Astrocyte (in vitro differentiated cells and primary cell): Measurements from ENCODE around the gene PPP6R2. TPM values are rescaled to one million over a fixed set of nuclear protein-coding genes. Genes with fewer than 3 reads are reported as not detected.

ENCODE experiments used
- DNase-seq: peaks from one replicate; pipeline ENCODE4 v3.0.0-alpha.2; 2010; ENCODE audit warnings: low read depth
- FAIRE-seq: peaks from 2 replicates; lab custom pipeline; 2011; peaks lifted over from hg19 to GRCh38; lab: Jason Lieb, UNC
- H2AFZ ChIP-seq: 2 replicates; pipeline ENCODE4 v1.6.0; 2012; ENCODE audit warnings: low read depth, low read length, inconsistent platforms
- H3K27ac ChIP-seq: 2 replicates; pipeline ENCODE4 v1.5.1; 2011; ENCODE audit warnings: low read depth, low read length, inconsistent platforms
- H3K27me3 ChIP-seq: 2 replicates; pipeline ENCODE4 v1.6.0; 2011; ENCODE audit warnings: low read length, inconsistent platforms; ENCODE audit not compliant: insufficient read depth
- H3K36me3 ChIP-seq: 2 replicates; pipeline ENCODE4 v1.5.1; 2011; ENCODE audit warnings: low read length, inconsistent platforms; ENCODE audit not compliant: insufficient read depth
- H3K4me1 ChIP-seq: 2 replicates; pipeline ENCODE4 v1.5.1; 2011; ENCODE audit warnings: low read length, inconsistent platforms; ENCODE audit not compliant: insufficient read depth
- H3K4me2 ChIP-seq: 2 replicates; pipeline ENCODE4 v1.6.0; 2012; ENCODE audit warnings: low read length, inconsistent platforms
- H3K4me3 ChIP-seq: 2 replicates; pipeline ENCODE4 v1.5.1; 2011; ENCODE audit warnings: low read depth, mild to moderate bottlenecking, low read length, inconsistent platforms; ENCODE audit not compliant: insufficient read depth
- H3K79me2 ChIP-seq: 2 replicates; pipeline ENCODE4 v1.6.0; 2012; ENCODE audit warnings: mild to moderate bottlenecking, low read length, inconsistent platforms; ENCODE audit not compliant: insufficient read depth
- H3K9ac ChIP-seq: 2 replicates; pipeline ENCODE4 v1.6.0; 2012; ENCODE audit warnings: mild to moderate bottlenecking, low read length, inconsistent platforms
- H3K9me3 ChIP-seq: 2 replicates; pipeline ENCODE4 v1.5.1; 2012; ENCODE audit warnings: low read depth, mild to moderate bottlenecking, low read length, inconsistent platforms; ENCODE audit not compliant: insufficient read depth
- H4K20me1 ChIP-seq: 2 replicates; pipeline ENCODE4 v1.6.0; 2012; ENCODE audit warnings: low read length, inconsistent platforms; ENCODE audit not compliant: insufficient read depth
- H3K27ac Mint-ChIP-seq: one replicate; pipeline ENCODE4 v1.8.0; 2021; ENCODE audit warnings: mild to moderate bottlenecking, mixed read lengths; ENCODE audit not compliant: unreplicated experiment
- H3K27me3 Mint-ChIP-seq: one replicate; pipeline ENCODE4 v1.8.0; 2021; ENCODE audit warnings: low read depth, mixed read lengths; ENCODE audit not compliant: unreplicated experiment
- H3K36me3 Mint-ChIP-seq: one replicate; pipeline ENCODE4 v1.8.0; 2021; ENCODE audit warnings: low read depth, mixed read lengths; ENCODE audit not compliant: unreplicated experiment
- H3K4me1 Mint-ChIP-seq: one replicate; pipeline ENCODE4 v1.8.0; 2021; ENCODE audit warnings: low read depth, mixed read lengths; ENCODE audit not compliant: unreplicated experiment
- H3K4me3 Mint-ChIP-seq: one replicate; pipeline ENCODE4 v1.8.0; 2021; ENCODE audit warnings: mild to moderate bottlenecking, moderate library complexity, mixed read lengths; ENCODE audit not compliant: unreplicated experiment
- H3K9me3 Mint-ChIP-seq: one replicate; pipeline ENCODE4 v1.8.0; 2021; ENCODE audit warnings: mild to moderate bottlenecking, mixed read lengths; ENCODE audit not compliant: unreplicated experiment
- CTCF ChIP-seq: IDR thresholded peaks from 2 replicates; pipeline ENCODE4 v1.5.1; 2011; ENCODE audit warnings: low read depth, mild to moderate bottlenecking, inconsistent platforms, low read length, moderate library complexity; ENCODE audit not compliant: insufficient read depth
- EZH2 ChIP-seq: IDR thresholded peaks from 2 replicates; pipeline ENCODE4 v1.6.1; 2012; ENCODE audit warnings: mild to moderate bottlenecking, low read length, inconsistent platforms; ENCODE audit not compliant: insufficient read depth
- total RNA-seq: library from RNA; stranded (reverse); gene quantifications from 2 replicates; pipeline ENCODE4 v1.2.1, GENCODE V29; 2021

PPP6R2 gene
- total RNA-seq, 1 donor from 2014 or later: 48.3 TPM

GRCh38 chr22:50482107-50483074 is 139.3 kb downstream of the PPP6R2 start:
- no peak for FAIRE-seq
- DNase-seq: no peak
- Mint-ChIP-seq H3K9me3 (peaks cover 3% of the 10 kb centered on the region), H3K4me3 (peak overlapping the region; percentile 80), H3K27ac (no peak overlapping the region), H3K4me1 (peaks cover 6% of the 10 kb centered on the region), H3K27me3 (peaks cover 26% of the 10 kb centered on the region), H3K36me3 (peaks cover 8% of the 10 kb centered on the region)
- Histone ChIP-seq H3K4me2 (peak overlapping the region; percentile 57), H2AFZ (no peak overlapping the region), H3K79me2 (no peaks in the 10 kb centered on the region), H4K20me1 (no peaks in the 10 kb centered on the region), H3K36me3 (no peaks in the 10 kb centered on the region), H3K4me1 (peaks cover 7% of the 10 kb centered on the region), H3K4me3 (no peak overlapping the region), H3K9me3 (no peaks in the 10 kb centered on the region), H3K27me3 (peaks cover 17% of the 10 kb centered on the region), H3K27ac (no peak overlapping the region), H3K9ac (peak overlapping the region; percentile 14)
- TF ChIP-seq EZH2 (no peak), CTCF (no peak)

GRCh38 chr22:50483106-50483505 is 140.0 kb downstream of the PPP6R2 start:
- Histone ChIP-seq H3K4me3 (no peak overlapping the region), H4K20me1 (no peaks in the 10 kb centered on the region), H3K9me3 (no peaks in the 10 kb centered on the region), H2AFZ (no peak overlapping the region), H3K27ac (no peak overlapping the region), H3K4me2 (no peak overlapping the region), H3K4me1 (peaks cover 7% of the 10 kb centered on the region), H3K36me3 (no peaks in the 10 kb centered on the region), H3K27me3 (peaks cover 17% of the 10 kb centered on the region), H3K9ac (no peak overlapping the region), H3K79me2 (no peaks in the 10 kb centered on the region)
- DNase-seq (no peak), FAIRE-seq (no peak)
- Mint-ChIP-seq H3K4me3 (peak overlapping the region; percentile 72), H3K4me1 (peaks cover 6% of the 10 kb centered on the region), H3K27ac (no peak overlapping the region), H3K9me3 (peaks cover 3% of the 10 kb centered on the region), H3K36me3 (peaks cover 8% of the 10 kb centered on the region), H3K27me3 (peaks cover 22% of the 10 kb centered on the region)
- TF ChIP-seq CTCF (no peak), EZH2 (no peak)

- no peak for FAIRE-seq
- no peak for DNase-seq
- Mint-ChIP-seq H3K4me1 (peaks cover 6% of the 10 kb centered on the region), H3K27ac (no peak overlapping the region), H3K4me3 (no peak overlapping the region), H3K36me3 (peaks cover 8% of the 10 kb centered on the region), H3K27me3 (peaks cover 22% of the 10 kb centered on the region), H3K9me3 (peaks cover 3% of the 10 kb centered on the region)
- H3K27me3 ChIP-seq: peaks cover 17% of the 10 kb centered on the region
- H3K79me2 ChIP-seq: no peaks in the 10 kb centered on the region
- peaks cover 7% of the 10 kb centered on the region for H3K4me1 ChIP-seq
- H3K27ac ChIP-seq: no peak overlapping the region
- no peaks in the 10 kb centered on the region for H3K36me3 ChIP-seq
- H3K4me3 ChIP-seq: no peak overlapping the region
- no peaks in the 10 kb centered on the region for H3K9me3 ChIP-seq
- H3K9ac ChIP-seq: no peak overlapping the region
- H2AFZ ChIP-seq: no peak overlapping the region
- TF ChIP-seq CTCF: no peak
- TF ChIP-seq EZH2: no peak
- H3K4me2 ChIP-seq: no peak overlapping the region
- no peaks in the 10 kb centered on the region for H4K20me1 ChIP-seq
These were observed 140.4 kb downstream of the PPP6R2 start for GRCh38 chr22:50483556-50483955.
